Hematopoietic multipotent progenitor cell treated with erythropoietin and hydrocortisone succinate and interleukin-3 and kit ligand, for 8 days (in vitro differentiated cells): ENCODE measurements around the gene MRPL58.
A peak's percentile ranks its signal among the peaks of the same experiment; 100 is the strongest.
"Not testable (repeated sequence)": the region's sequence is repeated elsewhere in the genome, so short reads cannot be mapped to it uniquely, and the experiment has no call there.

Experiments
- DNase-seq: peaks from one replicate; pipeline ENCODE4 v3.0.0-alpha.2; 2015

MRPL58 gene

DNA sequence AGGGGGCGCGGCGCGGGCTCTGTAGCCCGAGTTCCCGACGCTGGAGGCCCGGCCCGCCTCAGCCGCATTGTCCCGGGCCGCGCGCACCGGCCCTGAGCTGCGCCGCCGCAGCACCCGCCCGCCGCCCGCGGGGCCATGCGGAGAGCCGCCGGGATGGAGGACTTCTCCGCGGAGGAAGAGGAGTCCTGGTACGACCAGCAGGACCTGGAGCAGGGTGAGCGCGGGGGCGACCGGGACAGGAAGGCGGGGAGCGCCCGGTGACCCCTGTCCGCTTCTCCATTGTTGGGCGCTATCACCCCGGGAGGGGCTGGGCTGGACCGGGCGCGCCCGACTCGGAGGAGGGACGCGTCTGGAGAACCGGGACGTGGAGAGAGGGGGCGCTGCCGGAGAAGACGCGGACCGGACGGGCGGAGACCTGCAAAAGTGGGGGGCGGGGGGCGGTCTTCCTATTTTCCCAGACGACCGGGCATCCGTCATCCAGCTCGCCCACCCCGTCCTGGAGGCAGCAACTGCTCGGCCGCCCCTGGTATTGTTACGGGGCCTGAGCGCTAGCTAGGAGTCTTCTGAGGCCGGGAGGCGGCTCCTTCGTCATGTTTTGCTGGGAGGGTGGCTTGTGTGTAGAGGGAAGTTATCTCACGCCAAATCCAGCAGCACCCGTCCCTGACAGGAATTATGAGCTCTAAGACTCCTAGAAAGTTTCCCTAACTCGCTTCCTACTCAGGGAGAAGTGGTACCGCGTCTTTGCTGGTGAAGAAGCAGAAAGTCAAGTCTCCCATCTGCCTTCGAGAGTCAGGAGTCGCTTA lies 24.4 kb upstream of the MRPL58 start:
- peak; percentile 24 for DNase-seq

DNA sequence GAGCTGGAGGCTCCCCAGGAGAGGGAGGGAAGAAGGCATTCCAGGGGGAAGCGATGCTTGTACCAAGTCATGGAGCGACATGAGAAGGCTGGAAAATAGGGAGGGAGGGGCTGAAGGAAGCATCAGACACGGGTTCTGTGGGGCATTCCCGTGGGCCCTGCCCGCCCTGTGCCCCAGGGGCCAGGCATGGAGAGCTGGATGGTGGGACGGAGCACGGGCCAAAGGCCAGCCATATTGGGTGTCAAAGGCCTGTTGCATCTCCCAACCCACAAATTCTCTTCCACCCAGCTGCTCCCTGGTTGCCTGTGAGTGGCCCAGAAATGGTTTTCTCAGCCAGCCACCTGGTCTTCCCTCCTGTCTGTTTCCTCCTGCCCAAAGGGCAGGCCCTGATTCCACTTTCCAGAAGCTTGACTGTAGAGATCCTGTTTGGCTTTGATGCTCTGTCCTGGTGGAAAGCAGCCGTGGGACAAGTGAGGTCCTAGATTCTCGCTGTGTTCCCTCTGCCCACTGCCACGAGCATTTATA lies 21.8 kb upstream of the MRPL58 start:
- no peak for DNase-seq

DNA sequence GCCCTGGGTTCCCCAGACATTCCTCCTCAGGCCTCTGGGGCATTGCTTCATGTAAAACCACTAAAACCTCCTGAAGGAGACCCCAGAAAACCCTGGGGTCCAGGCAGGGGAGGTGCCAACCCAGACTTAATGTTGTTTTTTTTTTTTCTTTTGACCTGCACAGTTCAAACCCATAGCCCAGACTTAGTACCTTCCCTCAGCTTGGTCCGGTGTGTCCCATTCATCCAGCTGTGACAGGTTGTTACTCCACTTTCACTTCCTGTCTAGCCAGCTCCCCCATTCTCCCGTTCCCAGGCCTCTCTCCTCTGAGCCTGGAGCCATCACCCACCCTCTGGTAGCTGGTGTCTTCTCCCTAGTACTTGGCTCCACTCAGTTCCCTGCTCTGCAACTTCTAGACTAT lies 20.2 kb upstream of the MRPL58 start:
- DNase-seq = no peak

DNA sequence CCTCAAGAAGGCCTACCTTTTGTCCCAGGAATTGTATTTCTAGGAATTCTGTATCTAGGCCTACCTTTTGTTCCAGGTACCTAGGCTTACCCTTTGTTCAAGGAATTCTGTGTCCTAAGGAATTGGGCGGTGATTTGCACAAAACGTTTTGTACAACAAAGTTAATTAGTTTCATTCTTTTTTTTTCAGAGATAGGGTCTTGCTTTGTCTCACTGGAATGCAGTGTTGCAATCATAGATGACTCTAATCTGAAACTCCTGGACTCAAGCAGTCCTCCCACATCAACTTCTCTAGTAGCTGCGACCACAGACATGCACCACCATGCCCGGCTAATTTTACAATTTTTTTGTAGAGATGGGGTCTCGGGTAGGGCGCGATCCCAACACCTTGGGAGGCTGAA lies 18.0 kb upstream of the MRPL58 start:
- no peak for DNase-seq

DNA sequence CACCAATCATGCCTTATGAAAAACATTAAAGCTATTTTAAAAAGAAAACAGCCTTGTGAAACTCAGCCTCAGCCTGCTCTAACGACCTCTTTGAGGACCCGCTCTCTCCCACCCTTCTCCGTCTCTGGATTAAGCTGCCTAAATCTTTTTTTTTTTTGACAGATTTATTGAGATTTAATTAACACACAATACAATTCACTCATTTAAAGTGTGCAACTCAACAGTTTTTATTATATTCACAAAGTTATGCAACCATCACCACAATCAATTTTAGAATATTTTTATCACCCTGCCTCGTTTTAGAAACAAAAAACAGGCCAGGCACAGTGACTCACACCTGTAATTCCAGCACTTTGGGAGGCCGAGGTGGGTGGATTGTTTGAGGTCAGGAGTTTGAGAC lies 16.6 kb upstream of the MRPL58 start:
- DNase-seq = no peak

- no peak for DNase-seq
Observed at GRCh38 chr17:74998783-74999182, 13.7 kb upstream of the MRPL58 start.

GRCh38 chr17:74999523-74999922 lies 12.9 kb upstream of the MRPL58 start:
- no peak for DNase-seq

- DNase-seq = no peak
Observed at GRCh38 chr17:75001915-75002843, 10.3 kb upstream of the MRPL58 start.

GRCh38 chr17:75003070-75003956 lies 9.2 kb upstream of the MRPL58 start:
- no peak for DNase-seq

DNA sequence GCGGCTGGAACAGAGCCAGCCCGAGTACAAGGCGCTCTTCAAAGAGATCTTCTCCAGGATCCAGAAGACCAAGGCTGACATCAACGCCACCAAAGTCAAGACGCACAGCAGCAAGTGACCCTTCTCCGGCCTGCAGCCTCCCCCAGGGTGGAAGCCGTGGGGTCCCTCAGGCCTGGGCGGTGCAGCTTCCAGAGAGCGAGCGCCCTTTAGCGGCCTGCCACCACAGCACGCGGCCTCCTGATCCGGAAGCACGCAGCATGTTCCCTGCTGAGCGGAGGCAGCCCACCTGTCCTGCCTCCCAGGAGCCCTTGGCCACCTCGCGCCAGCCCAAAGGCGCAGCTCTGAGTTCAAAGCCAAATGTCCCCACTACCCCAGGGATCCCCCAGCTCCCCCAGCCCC lies 8.5 kb upstream of the MRPL58 start:
- no peak for DNase-seq

DNA sequence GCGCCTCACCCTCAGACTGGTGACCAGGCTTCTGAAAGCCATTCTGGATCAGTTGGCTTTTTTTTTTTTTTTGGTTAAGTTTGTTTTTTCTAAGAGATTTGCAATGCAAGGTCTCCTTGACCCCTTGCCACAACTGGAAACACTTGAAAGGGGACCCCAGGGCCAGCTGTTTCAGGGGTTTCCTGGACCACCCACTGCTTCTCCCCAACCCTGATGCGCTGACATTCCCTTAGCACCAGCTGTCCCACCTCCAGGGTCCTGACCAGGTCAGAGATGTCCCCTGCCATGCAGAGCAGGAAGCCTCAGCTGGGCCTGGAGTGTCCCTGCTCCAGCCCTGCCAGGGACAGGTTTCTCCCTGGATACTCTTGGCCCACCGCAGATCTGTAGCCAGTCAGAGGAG lies 8.1 kb upstream of the MRPL58 start:
- DNase-seq = no peak

GRCh38 chr17:75005291-75005690 lies 7.2 kb upstream of the MRPL58 start:
- no peak for DNase-seq

DNA sequence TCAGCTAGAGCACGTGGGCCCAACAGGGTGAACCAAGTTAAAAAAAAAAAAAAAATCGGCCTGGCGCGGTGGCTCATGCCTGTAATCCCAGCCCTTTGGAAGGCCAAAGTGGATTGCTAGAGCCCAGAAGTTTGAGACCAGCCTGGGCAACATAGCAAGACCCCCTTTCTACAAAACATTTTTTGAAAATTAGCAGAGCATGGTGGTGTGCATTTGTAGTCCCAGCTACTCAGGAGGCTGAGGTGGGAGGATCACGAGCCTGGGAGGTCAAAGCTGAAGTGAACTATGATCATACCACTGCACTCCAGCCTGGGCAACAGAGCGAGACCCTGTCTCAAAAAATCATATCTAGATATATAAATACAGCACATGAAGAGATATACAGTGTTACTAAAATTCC lies 6.4 kb upstream of the MRPL58 start:
- not testable (repeated sequence) for DNase-seq

DNA sequence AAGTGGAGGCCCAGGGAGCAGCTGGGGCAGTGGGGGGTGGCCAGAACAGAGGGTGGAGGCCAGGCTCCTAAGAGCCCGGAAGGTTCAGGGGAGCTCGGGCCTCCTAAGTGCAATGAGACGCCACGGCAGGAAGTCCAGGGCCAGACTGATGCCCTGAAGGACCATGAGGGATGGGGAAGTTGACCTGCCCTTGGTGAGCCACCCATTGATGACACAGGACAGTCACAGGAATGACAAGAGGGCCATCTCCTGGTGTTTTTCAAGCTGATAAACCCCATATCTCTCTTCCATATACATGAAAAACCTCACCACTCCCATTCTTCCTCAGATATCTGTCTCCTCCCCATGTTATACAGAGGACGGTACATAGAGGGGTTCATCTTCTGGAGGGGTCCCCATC lies 5.8 kb upstream of the MRPL58 start:
- peak; percentile 80 for DNase-seq

- DNase-seq = no peak
Observed at GRCh38 chr17:75008373-75008772, 4.1 kb upstream of the MRPL58 start.

- DNase-seq = no peak
Observed at GRCh38 chr17:75009139-75009724, 3.2 kb upstream of the MRPL58 start.

DNA sequence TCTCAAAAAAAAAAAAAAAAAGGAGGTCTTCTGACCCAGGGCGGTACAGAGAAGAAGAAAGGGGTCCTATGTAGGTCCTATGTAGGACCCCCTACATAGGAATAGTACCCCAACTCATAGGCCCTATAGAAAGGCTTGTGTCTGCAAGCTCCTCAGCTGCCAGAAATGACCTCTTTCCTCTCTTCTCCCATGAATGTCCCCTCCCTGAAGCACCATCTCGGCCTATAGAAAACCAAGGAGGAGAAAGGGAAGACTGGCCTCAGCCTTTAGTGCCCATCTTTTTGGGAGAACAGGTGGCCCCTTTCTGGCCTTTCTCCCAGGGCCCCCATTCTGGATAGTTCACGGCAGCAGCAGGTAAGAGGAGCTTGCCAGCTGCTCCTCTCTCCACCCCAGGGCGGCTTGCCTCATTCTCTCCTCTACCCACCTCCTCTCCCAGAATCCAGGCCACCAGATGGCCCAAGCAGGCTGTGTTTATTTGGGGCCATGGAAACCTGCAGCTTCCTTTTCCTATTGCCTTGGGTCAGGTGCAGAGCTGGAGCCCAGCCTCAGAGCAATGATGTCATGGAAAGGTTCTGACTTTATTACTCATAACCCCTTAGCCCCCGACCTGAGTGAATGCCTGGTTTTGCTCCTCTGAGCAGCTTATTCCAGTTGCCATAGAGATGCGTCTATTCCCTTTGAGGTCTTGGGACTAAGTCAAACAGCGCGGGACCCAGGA lies 1.6 kb upstream of the MRPL58 start:
- DNase-seq = no peak

GRCh38 chr17:75011401-75012095 lies 922 bp upstream of the MRPL58 start:
- no peak for DNase-seq

GRCh38 chr17:75012096-75012345 lies 449 bp upstream of the MRPL58 start:
- no peak for DNase-seq

DNA sequence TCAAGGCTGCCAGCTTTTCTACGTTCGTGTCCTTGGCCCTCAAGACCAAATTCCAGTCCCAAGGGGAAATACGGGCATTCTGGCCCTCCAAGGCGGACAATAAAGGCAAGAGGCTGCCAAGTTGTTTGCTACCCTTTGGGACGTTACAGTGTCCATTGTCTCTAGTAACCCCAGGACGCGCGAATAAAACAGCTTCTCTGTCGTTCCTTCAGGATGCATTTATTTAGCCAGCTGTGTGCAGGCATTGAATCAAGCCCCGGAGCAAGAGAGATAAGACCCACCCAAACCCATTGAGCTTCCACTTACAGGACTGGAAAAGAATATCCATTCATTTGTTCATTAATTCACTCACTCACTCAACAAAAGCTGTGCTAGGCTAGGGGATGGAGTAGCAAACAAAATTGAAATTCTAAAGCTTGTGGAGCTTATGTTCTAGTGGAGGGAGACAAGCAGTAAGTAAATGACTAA lies 656 bp downstream of the MRPL58 start:
- DNase-seq = peak; percentile 52

DNA sequence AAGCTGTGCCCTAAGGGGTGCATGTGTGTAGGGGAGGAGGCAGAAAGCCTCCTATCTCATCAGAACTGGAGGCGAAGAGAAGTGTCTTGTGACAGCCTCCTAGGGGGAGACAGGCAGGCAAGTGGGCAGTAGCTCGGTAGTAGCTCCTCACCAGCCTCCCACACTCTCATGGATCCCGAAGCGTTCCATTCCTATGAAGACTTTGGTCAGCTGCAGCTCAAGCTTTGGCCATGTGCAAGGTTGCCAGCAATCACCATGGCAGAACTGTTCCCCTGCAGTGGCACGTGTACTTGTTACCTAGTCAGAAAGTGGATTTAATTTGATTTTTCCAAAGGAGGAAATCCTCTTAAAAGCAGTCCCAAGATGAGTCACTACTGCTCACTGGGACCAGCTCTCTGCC lies 6.7 kb downstream of the MRPL58 start:
- no peak for DNase-seq
